Subcutaneous abdominal adipose tissue (tissue), 5 donors: ENCODE data around the gene JMJD7.

ENCODE experiments used
- H3K27ac ChIP-seq: one replicate; pipeline ENCODE4 v1.7.0; 2013; ENCODE audit warnings: low read depth, mild to moderate bottlenecking, inconsistent platforms, low read length, moderate library complexity
- H3K27me3 ChIP-seq, 5 donors: one replicate each; pipeline ENCODE4 v1.7.0; 2013; ENCODE audit warnings: low read length in 5 of 5, inconsistent platforms in 1 of 5; ENCODE audit not compliant: control insufficient read depth in 5 of 5, insufficient read depth in 4 of 5
- H3K36me3 ChIP-seq, 5 donors: one replicate each; pipeline ENCODE4 v1.7.0; 2013; ENCODE audit warnings: low read length in 5 of 5; ENCODE audit not compliant: control insufficient read depth in 5 of 5, insufficient read depth in 5 of 5
- H3K4me1 ChIP-seq, 5 donors: one replicate each; pipeline ENCODE4 v1.7.0; 2013; ENCODE audit warnings: low read length in 5 of 5, mild to moderate bottlenecking in 3 of 5, moderate library complexity in 1 of 5; ENCODE audit not compliant: control insufficient read depth in 5 of 5, insufficient read depth in 5 of 5
- H3K4me3 ChIP-seq, 5 donors: one replicate each; pipeline ENCODE4 v1.7.0; 2013; ENCODE audit warnings: low read length in 5 of 5, low read depth in 1 of 5
- H3K9ac ChIP-seq, 5 donors: one replicate each; pipeline ENCODE4 v1.7.0; 2013; ENCODE audit warnings: low read length in 5 of 5, mild to moderate bottlenecking in 4 of 5, moderate library complexity in 3 of 5
- H3K9me3 ChIP-seq, 5 donors: one replicate each; pipeline ENCODE4 v1.7.0; 2013; ENCODE audit warnings: low read length in 5 of 5; ENCODE audit not compliant: control insufficient read depth in 5 of 5
- donor health status: healthy.
- donor health status: healthy.
- donor health status: healthy.
- donor health status: healthy.
- donor health status: healthy.

The JMJD7 gene

GRCh38 chr15:41849861-41850260, 22.0 kb downstream of the JMJD7 start:
- peaks cover 0 to 8% (median 3%) of the 10 kb centered on the region in 5 donors for H3K27me3 ChIP-seq
- no peak overlapping the region for H3K9ac ChIP-seq
- H3K36me3 ChIP-seq: peaks cover 0 to 45% (median 43%) of the 10 kb centered on the region in 5 donors
- no peaks in the 10 kb centered on the region for H3K9me3 ChIP-seq
- H3K27ac ChIP-seq: no peak overlapping the region
- no peaks in the 10 kb centered on the region for H3K4me1 ChIP-seq
- no peak overlapping the region for H3K4me3 ChIP-seq

- Histone ChIP-seq H3K27me3 (peaks cover 0 to 9% (median 4%) of the 10 kb centered on the region in 5 donors), H3K9me3 (no peaks in the 10 kb centered on the region), H3K4me1 (no peaks in the 10 kb centered on the region), H3K27ac (no peak overlapping the region), H3K9ac (no peak overlapping the region), H3K36me3 (peaks cover 0 to 41% (median 35%) of the 10 kb centered on the region in 5 donors), H3K4me3 (no peak overlapping the region)
These were observed 22.7 kb downstream of the JMJD7 start for GRCh38 chr15:41850482-41851166.

DNA sequence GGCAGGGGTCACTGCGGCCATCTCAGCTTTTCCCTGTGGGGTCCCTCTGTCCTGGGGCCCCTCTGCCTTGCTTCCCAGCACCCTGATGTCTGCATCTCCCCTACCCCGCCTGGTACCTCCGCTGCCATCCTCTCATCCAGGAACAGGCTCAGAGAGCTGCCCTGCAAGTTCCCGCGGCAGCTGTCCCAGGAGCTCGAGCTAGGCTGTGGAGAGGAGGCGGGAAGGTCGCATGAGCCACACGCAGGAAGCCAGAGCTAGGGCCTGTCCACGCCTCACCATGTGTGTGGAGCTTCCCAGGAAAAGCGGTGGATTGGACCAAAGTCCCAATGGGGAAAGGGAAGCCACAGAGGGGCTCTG, 23.3 kb downstream of the JMJD7 start:
- Histone ChIP-seq H3K27ac (no peak overlapping the region), H3K9me3 (no peaks in the 10 kb centered on the region), H3K4me1 (no peaks in the 10 kb centered on the region), H3K4me3 (no peak overlapping the region), H3K27me3 (peaks cover 0 to 11% (median 5%) of the 10 kb centered on the region in 5 donors), H3K36me3 (peaks cover 0 to 36% (median 30%) of the 10 kb centered on the region in 5 donors), H3K9ac (no peak overlapping the region)

- Histone ChIP-seq H3K9ac (no peak overlapping the region), H3K4me1 (no peaks in the 10 kb centered on the region)
These were observed 24.0 kb downstream of the JMJD7 start for GRCh38 chr15:41851755-41852370.

GRCh38 chr15:41852736-41853590, 25.1 kb downstream of the JMJD7 start:
- Histone ChIP-seq H3K27ac (no peak overlapping the region), H3K9me3 (no peaks in the 10 kb centered on the region), H3K36me3 (peaks cover 0 to 18% (median 12%) of the 10 kb centered on the region in 5 donors), H3K9ac (no peak overlapping the region), H3K4me1 (no peaks in the 10 kb centered on the region), H3K4me3 (no peak overlapping the region), H3K27me3 (peaks cover 0 to 13% (median 5%) of the 10 kb centered on the region in 5 donors)

More at GRCh38 chr15:41851755-41852370, 24.0 kb downstream of the JMJD7 start:
- Histone ChIP-seq H3K36me3 (peaks cover 0 to 29% (median 23%) of the 10 kb centered on the region in 5 donors), H3K27me3 (peaks cover 0 to 12% (median 5%) of the 10 kb centered on the region in 5 donors), H3K27ac (no peak overlapping the region), H3K9me3 (no peaks in the 10 kb centered on the region), H3K4me3 (no peak overlapping the region)

DNA sequence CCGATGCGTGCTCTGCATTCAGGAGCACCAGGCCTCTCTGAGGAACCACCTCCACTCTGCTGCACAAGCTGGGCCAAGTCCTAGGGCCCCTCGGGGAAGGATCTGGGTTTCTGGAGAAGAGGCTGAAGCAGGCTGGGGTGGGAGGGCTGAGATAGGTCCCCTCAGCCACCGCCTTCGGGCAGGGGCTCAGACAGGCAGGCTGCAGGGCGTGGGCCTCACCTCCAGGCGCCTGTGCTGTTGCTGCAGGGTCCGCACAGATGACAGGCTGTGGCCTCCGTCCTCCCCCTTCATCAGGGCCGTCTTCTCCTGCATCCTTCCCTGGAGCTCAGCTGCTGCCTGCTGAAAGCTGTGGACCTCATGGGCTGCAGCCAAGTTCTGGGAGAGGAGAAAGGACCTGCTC, 25.9 kb downstream of the JMJD7 start:
- H3K36me3 ChIP-seq: peaks cover 0 to 9% (median 4%) of the 10 kb centered on the region in 5 donors
- H3K4me1 ChIP-seq: no peaks in the 10 kb centered on the region
- H3K4me3 ChIP-seq: no peak overlapping the region
- no peaks in the 10 kb centered on the region for H3K9me3 ChIP-seq
- H3K27ac ChIP-seq: no peak overlapping the region
- H3K27me3 ChIP-seq: peaks cover 0 to 13% (median 5%) of the 10 kb centered on the region in 5 donors
- H3K9ac ChIP-seq: no peak overlapping the region

DNA sequence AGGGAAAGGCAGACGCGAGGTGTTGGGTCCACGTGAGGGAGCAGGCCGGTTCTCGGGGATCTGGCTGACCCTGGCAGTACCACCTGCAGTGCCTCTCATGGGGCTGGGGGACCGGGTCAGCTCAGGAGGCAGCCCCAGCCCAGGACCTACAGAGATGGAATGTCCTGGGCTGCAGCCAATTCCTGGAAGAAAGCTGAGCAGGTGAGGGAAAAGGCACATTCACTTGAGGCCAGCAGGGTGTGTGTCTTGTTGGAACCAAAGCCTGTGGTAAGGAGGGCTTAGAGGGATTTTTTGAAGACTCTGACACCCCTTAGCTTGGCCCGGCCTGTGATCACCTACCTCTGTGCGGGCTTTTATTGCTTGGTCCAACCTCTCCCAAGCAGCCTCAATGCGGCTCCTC, 26.6 kb downstream of the JMJD7 start:
- Histone ChIP-seq H3K4me1 (no peaks in the 10 kb centered on the region), H3K27me3 (peaks cover 0 to 13% (median 5%) of the 10 kb centered on the region in 5 donors)

DNA sequence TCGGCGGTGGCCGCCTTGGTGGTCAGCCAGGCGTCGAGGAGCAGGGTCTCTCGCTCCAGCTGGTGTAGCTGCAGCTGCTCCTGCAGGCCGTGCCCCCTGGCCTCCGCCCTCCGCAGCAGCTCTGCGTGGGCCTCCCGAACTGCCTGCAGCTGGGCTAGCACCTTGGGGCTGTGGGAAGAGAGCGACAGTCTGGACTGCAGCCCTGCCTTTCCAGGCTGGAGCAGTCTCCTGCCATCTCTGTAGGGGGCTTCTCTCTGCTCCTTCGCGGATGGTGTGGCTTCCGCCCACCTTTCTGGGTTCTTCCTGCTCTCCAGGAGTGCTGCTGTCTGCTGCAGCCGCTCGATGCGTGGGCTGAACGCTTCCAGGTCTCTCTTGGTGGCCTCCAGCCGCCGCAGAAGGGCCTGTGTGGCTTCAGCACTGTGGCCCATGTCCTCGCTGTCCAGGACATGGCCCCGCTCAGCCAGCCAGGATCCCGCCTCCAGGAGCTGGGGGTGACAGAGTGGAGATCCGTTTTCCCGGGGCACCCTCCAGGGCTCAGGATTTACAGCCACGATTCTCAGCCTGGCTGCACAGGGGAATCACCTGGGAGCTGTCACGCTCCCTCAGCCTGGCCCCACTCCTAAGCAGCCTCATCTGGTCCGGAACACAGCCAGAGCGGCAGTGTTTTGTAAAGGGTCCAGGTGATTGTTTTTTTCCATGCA, 27.5 kb downstream of the JMJD7 start:
- H3K9ac ChIP-seq: no peak overlapping the region
- peaks cover 0 to 6% (median 3%) of the 10 kb centered on the region in 5 donors for H3K4me1 ChIP-seq
- no peak overlapping the region for H3K27ac ChIP-seq
- H3K27me3 ChIP-seq: peaks cover 0 to 13% (median 5%) of the 10 kb centered on the region in 5 donors
- no peaks in the 10 kb centered on the region for H3K9me3 ChIP-seq
- H3K36me3 ChIP-seq: peaks cover 0 to 3% (median 0%) of the 10 kb centered on the region in 5 donors
- H3K4me3 ChIP-seq: no peak overlapping the region

More for the DNA sequence above, 26.6 kb downstream of the JMJD7 start:
- Histone ChIP-seq H3K36me3 (peaks cover 0 to 3% (median 0%) of the 10 kb centered on the region in 5 donors), H3K27ac (no peak overlapping the region), H3K9me3 (no peaks in the 10 kb centered on the region), H3K9ac (no peak overlapping the region), H3K4me3 (no peak overlapping the region)

DNA sequence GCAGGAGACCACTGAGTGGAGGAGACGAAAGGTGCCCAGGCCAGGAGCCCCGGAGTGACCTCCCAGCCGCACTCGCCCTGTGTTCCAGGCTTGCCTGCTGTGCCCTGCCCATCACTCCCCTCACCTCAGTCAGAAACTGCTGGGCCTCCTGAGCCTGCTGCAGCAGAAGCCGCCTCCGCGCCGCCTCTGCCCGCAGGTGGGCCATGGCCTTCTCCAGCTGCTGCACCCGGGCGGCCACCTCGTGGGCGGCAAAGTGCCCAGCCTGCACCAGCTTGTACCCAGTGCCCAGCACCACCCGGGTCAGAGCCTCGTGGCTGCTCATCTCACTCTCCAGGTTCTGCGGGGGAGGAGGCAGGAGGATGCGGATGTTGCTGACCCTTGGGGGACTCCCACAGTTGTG, 28.4 kb downstream of the JMJD7 start:
- Histone ChIP-seq H3K36me3 (peaks cover 0 to 3% (median 0%) of the 10 kb centered on the region in 5 donors), H3K27me3 (peaks cover 0 to 13% (median 5%) of the 10 kb centered on the region in 5 donors), H3K27ac (no peak overlapping the region), H3K9me3 (no peaks in the 10 kb centered on the region), H3K9ac (no peak overlapping the region), H3K4me1 (peaks cover 0 to 6% (median 3%) of the 10 kb centered on the region in 5 donors), H3K4me3 (no peak overlapping the region)
